NB4 (cell line): Measurements from ENCODE around the gene TBC1D14.

Experiments
- MYC ChIP-seq: IDR thresholded peaks from 2 replicates; pipeline ENCODE4 v1.6.1; 2011; ENCODE audit warnings: low read depth, low read length
- POLR2A ChIP-seq: IDR thresholded peaks from 2 replicates; pipeline ENCODE4 v1.6.1; 2011; ENCODE audit warnings: mild to moderate bottlenecking; ENCODE audit not compliant: insufficient read length; ENCODE audit errors: extremely low read depth
- TF ChIP-seq, protein P1 (sequence below): IDR thresholded peaks from one replicate; pipeline ENCODE4 v1.5.1; 2012; ENCODE audit warnings: low read depth, low read length

DNA sequence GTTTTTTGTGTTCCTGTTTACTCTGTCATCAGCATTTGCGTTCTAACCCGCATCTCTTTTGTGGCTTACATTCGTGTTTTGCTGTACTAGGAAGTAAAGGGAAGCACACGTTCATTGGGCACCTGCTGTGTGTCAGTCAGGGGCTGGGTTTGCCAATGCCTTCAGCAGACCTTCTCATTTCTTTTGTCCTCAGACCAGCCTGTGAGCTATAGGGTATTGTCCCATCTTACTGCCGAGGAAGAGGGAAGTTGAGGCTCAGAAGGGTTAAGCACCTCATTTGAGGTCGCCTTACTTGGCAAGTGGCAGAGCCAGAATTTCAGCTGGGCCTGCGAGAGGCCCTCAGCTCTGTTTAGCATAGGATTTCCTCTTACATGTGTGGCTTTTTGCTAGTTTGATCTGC is 8.7 kb downstream of the TBC1D14 start:
- TF ChIP-seq, protein P1, sequence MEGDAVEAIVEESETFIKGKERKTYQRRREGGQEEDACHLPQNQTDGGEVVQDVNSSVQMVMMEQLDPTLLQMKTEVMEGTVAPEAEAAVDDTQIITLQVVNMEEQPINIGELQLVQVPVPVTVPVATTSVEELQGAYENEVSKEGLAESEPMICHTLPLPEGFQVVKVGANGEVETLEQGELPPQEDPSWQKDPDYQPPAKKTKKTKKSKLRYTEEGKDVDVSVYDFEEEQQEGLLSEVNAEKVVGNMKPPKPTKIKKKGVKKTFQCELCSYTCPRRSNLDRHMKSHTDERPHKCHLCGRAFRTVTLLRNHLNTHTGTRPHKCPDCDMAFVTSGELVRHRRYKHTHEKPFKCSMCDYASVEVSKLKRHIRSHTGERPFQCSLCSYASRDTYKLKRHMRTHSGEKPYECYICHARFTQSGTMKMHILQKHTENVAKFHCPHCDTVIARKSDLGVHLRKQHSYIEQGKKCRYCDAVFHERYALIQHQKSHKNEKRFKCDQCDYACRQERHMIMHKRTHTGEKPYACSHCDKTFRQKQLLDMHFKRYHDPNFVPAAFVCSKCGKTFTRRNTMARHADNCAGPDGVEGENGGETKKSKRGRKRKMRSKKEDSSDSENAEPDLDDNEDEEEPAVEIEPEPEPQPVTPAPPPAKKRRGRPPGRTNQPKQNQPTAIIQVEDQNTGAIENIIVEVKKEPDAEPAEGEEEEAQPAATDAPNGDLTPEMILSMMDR, result no peak
- no peak for TF ChIP-seq MYC
- TF ChIP-seq POLR2A, result no peak
